HepG2 (cell line): Measurements from ENCODE around the gene DNAJB12. TPM values are rescaled to one million over a fixed set of nuclear protein-coding genes. Genes with fewer than 3 reads are reported as not detected.

ENCODE experiments used
- BRCA1 ChIP-seq: sonication (generic); formaldehyde crosslinking; IDR thresholded peaks from 2 replicates; pipeline ENCODE4 v1.4.0; 2020; ENCODE audit warnings: missing genetic modification reagents
- CHD4 ChIP-seq: fragments of 200-600 bp; sonication (generic); IDR thresholded peaks from 2 replicates; pipeline ENCODE4 v1.7.0; 2017; ENCODE audit warnings: mild to moderate bottlenecking, low read length, borderline replicate concordance
- EED ChIP-seq: sonication (generic); formaldehyde crosslinking; IDR thresholded peaks from 2 replicates; pipeline ENCODE4 v1.5.0; 2020; ENCODE audit warnings: mild to moderate bottlenecking, missing genetic modification reagents
- KDM5A ChIP-seq: fragments of 200-600 bp; sonication (generic); IDR thresholded peaks from 2 replicates; pipeline ENCODE4 v1.7.0; 2018; ENCODE audit warnings: antibody characterized with exemption, mild to moderate bottlenecking, low read length, borderline replicate concordance
- MTF2 ChIP-seq: sonication (generic); formaldehyde crosslinking; IDR thresholded peaks from 2 replicates; pipeline ENCODE4 v1.5.0; 2020; ENCODE audit warnings: missing genetic modification reagents, borderline replicate concordance
- NFIB ChIP-seq: sonication (generic); formaldehyde crosslinking; IDR thresholded peaks from 2 replicates; pipeline ENCODE4 v1.9.0; 2021; ENCODE audit warnings: missing genetic modification reagents, mild to moderate bottlenecking, borderline replicate concordance
- NR2C2 ChIP-seq: sonication (generic); formaldehyde crosslinking; IDR thresholded peaks from 2 replicates; pipeline ENCODE4 v1.4.0; 2020; ENCODE audit warnings: missing genetic modification reagents, mild to moderate bottlenecking, moderate library complexity, borderline replicate concordance
- RAD51 ChIP-seq: fragments of 450-650 bp; IDR thresholded peaks from 2 replicates; pipeline ENCODE4 v1.6.1; 2016; ENCODE audit warnings: borderline replicate concordance
- SNAI1 ChIP-seq: sonication (generic); formaldehyde crosslinking; IDR thresholded peaks from 2 replicates; pipeline ENCODE4 v1.5.0; 2020; ENCODE audit warnings: mild to moderate bottlenecking, missing genetic modification reagents, borderline replicate concordance
- SRF ChIP-seq: IDR thresholded peaks from 2 replicates; pipeline ENCODE4 v1.6.1; 2011; ENCODE audit warnings: mild to moderate bottlenecking, low read depth, low read length, moderate library complexity
- TBP ChIP-seq: sonication (generic); formaldehyde crosslinking; IDR thresholded peaks from 2 replicates; pipeline ENCODE4 v1.5.0; 2020; ENCODE audit warnings: missing genetic modification reagents
- TBX2 ChIP-seq: sonication (generic); formaldehyde crosslinking; IDR thresholded peaks from 2 replicates; pipeline ENCODE4 v1.5.0; 2020; ENCODE audit warnings: missing genetic modification reagents, mild to moderate bottlenecking, borderline replicate concordance
- YEATS4 ChIP-seq: sonication (generic); formaldehyde crosslinking; IDR thresholded peaks from 2 replicates; pipeline ENCODE4 v1.4.0; 2020; ENCODE audit warnings: missing genetic modification reagents, borderline replicate concordance
- ZBTB8A ChIP-seq: sonication (generic); formaldehyde crosslinking; IDR thresholded peaks from 2 replicates; pipeline ENCODE4 v1.4.0; 2020; ENCODE audit warnings: mild to moderate bottlenecking, low read depth, missing genetic modification reagents, borderline replicate concordance
- ZFP41 ChIP-seq: sonication (generic); formaldehyde crosslinking; IDR thresholded peaks from 2 replicates; pipeline ENCODE4 v1.4.0; 2020; ENCODE audit warnings: mild to moderate bottlenecking, missing genetic modification reagents, borderline replicate concordance
- ZNF136 ChIP-seq: sonication (generic); formaldehyde crosslinking; IDR thresholded peaks from 2 replicates; pipeline ENCODE4 v1.8.1; 2022; ENCODE audit warnings: low read depth, mild to moderate bottlenecking, moderate library complexity, missing genetic modification reagents
- ZNF619 ChIP-seq: sonication (generic); formaldehyde crosslinking; IDR thresholded peaks from 2 replicates; pipeline ENCODE4 v1.4.0; 2020; ENCODE audit warnings: mild to moderate bottlenecking, missing genetic modification reagents
- polyA plus RNA-seq, 8 experiments: library from polyadenylated mRNA; depleted of rRNA in 3 of 8; stranded (reverse) in 7 of 8; unstranded in 1 of 8; fragments of >200 nt; fragmentation: Illumina TruSeq in 4 of 8; extraction: Trizol in 4 of 8; gene quantifications; 2 replicates each; pipeline versions ENCODE4 v1.2.1 to v1.2.3, GENCODE V29; 2011 to 2016; ENCODE audit warnings: low read depth in 4 of 8, missing spikeins in 1 of 8, mixed read lengths in 1 of 8; ENCODE audit not compliant: insufficient read depth in 1 of 8
- total RNA-seq, 5 experiments: library from RNA; depleted of rRNA; stranded (reverse); fragments of >200 nt; fragmentation: Illumina TruSeq; extraction: Trizol; gene quantifications; 2 replicates each; pipeline ENCODE4 v1.2.3, GENCODE V29; 2016; ENCODE audit warnings: low read depth in 1 of 5
- TF ChIP-seq, protein P1 (sequence below): sonication (generic); formaldehyde crosslinking; IDR thresholded peaks from 2 replicates; pipeline ENCODE4 v1.4.0; 2020; ENCODE audit warnings: missing genetic modification reagents, borderline replicate concordance
- TF ChIP-seq, protein P2 (sequence below), 2 experiments: sonication (generic) in 1 of 2; formaldehyde crosslinking in 1 of 2; IDR thresholded peaks; 2 replicates each; pipeline versions ENCODE4 v1.4.0 to v1.6.1; 2016 to 2020; ENCODE audit warnings: borderline replicate concordance in 1 of 2, low read depth in 1 of 2, mild to moderate bottlenecking in 1 of 2, missing genetic modification reagents in 1 of 2
- TF ChIP-seq, protein P3 (sequence below): sonication (generic); formaldehyde crosslinking; IDR thresholded peaks from 2 replicates; pipeline ENCODE4 v1.4.0; 2020; ENCODE audit warnings: missing genetic modification reagents, borderline replicate concordance

The DNAJB12 gene
- total and polyA plus RNA-seq, 2 of the 13 experiments (the other 11 are each of a cell fraction or from before 2014, with no cell fraction given), result 10.8 to 18.2 TPM

DNA sequence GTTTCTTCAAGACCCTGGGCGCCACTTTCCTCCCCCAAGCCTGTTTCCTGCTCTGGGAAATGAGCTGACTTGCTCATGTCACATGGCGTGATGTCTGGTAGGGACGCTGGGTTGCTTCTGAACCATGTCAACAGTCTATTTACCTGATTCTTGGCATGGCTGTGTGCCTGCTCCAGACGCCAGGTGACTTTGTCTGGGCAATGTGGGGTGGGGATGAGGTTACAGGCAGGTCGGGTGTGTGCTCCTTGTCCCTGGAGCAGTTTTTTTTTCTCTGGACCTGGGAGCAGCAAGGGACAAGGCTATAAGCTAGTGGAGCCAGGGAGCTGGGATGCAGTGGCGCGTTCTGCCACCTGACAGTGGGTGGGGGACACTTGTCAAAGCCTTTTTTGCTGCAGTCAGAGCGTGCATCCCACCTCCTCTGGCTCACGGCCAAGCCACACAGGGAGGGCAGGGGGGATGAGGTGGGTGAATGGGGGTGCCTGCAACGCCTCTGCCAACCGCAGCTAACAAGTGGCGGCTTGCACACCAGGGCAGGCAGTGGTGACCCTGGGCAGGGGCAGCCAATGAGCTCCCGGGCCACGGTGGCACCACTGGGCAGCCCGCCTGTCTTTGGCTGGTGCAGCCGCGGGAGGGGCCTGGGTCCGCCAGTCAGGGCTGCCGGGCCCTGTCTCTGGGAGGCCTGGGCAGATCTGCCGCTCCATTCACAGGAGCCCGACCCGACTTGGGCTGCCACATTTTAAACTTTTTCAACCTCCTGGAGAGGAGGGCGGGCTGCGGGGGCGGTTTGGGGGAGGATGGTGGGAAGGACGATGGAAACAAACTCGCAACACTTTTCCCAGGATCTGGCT, 22.9 kb downstream of the DNAJB12 start (continued):
- TF ChIP-seq, protein P1, sequence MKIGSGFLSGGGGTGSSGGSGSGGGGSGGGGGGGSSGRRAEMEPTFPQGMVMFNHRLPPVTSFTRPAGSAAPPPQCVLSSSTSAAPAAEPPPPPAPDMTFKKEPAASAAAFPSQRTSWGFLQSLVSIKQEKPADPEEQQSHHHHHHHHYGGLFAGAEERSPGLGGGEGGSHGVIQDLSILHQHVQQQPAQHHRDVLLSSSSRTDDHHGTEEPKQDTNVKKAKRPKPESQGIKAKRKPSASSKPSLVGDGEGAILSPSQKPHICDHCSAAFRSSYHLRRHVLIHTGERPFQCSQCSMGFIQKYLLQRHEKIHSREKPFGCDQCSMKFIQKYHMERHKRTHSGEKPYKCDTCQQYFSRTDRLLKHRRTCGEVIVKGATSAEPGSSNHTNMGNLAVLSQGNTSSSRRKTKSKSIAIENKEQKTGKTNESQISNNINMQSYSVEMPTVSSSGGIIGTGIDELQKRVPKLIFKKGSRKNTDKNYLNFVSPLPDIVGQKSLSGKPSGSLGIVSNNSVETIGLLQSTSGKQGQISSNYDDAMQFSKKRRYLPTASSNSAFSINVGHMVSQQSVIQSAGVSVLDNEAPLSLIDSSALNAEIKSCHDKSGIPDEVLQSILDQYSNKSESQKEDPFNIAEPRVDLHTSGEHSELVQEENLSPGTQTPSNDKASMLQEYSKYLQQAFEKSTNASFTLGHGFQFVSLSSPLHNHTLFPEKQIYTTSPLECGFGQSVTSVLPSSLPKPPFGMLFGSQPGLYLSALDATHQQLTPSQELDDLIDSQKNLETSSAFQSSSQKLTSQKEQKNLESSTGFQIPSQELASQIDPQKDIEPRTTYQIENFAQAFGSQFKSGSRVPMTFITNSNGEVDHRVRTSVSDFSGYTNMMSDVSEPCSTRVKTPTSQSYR (CRISPR knock-in tag), result no peak; the same call in 1 of the 2 replicates
- TF ChIP-seq TBP (CRISPR knock-in tag) (no peak), ZNF136 (CRISPR knock-in tag) (no peak), YEATS4 (CRISPR knock-in tag) (peak; percentile 63; the same call in 1 of the 2 replicates), SRF (no peak), TBX2 (peak; percentile 76), ZNF619 (CRISPR knock-in tag) (0 out of 2 replicates have a peak, but pooled peaks have one; percentile 44), ZBTB8A (no peak), NR2C2 (CRISPR knock-in tag) (peak; percentile 64), RAD51 (no peak), CHD4 (peak; percentile 24; the same call in 1 of the 2 replicates), ZFP41 (CRISPR knock-in tag) (peak; percentile 70; the same call in 1 of the 2 replicates), MTF2 (CRISPR knock-in tag) (no peak), NFIB (CRISPR knock-in tag) (no peak), EED (CRISPR knock-in tag) (0 out of 2 replicates have a peak, but pooled peaks have one; percentile 33), SNAI1 (CRISPR knock-in tag) (no peak), KDM5A (no peak), BRCA1 (CRISPR knock-in tag) (no peak)
- TF ChIP-seq, protein P2, sequence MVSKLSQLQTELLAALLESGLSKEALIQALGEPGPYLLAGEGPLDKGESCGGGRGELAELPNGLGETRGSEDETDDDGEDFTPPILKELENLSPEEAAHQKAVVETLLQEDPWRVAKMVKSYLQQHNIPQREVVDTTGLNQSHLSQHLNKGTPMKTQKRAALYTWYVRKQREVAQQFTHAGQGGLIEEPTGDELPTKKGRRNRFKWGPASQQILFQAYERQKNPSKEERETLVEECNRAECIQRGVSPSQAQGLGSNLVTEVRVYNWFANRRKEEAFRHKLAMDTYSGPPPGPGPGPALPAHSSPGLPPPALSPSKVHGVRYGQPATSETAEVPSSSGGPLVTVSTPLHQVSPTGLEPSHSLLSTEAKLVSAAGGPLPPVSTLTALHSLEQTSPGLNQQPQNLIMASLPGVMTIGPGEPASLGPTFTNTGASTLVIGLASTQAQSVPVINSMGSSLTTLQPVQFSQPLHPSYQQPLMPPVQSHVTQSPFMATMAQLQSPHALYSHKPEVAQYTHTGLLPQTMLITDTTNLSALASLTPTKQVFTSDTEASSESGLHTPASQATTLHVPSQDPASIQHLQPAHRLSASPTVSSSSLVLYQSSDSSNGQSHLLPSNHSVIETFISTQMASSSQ (IDR thresholded peaks at IDR 0.05; ENCODE audit: low read depth), result no peak
- TF ChIP-seq, protein P2 (CRISPR knock-in tag; IDR thresholded peaks at IDR 0.05; ENCODE audit: borderline replicate concordance), result peak; percentile 71; the same call in 1 of the 2 replicates
- TF ChIP-seq, protein P3, sequence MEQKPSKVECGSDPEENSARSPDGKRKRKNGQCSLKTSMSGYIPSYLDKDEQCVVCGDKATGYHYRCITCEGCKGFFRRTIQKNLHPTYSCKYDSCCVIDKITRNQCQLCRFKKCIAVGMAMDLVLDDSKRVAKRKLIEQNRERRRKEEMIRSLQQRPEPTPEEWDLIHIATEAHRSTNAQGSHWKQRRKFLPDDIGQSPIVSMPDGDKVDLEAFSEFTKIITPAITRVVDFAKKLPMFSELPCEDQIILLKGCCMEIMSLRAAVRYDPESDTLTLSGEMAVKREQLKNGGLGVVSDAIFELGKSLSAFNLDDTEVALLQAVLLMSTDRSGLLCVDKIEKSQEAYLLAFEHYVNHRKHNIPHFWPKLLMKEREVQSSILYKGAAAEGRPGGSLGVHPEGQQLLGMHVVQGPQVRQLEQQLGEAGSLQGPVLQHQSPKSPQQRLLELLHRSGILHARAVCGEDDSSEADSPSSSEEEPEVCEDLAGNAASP (CRISPR knock-in tag), result peak; percentile 16; the same call in 1 of the 2 replicates
